ENCODE data around the gene HNRNPU. TPM values are rescaled to one million over a fixed set of nuclear protein-coding genes. Genes with fewer than 3 reads are reported as not detected.

The HNRNPU gene
- 342 TPM for total RNA-seq

GRCh38 chr1:244864253-244865027 lies at the start of gene HNRNPU:
Gene HNRNPU (minus strand): TSS chr1:244864543. CDS start chr1:244864307, 236 bp downstream.
- Histone ChIP-seq H3K27ac (ENCODE audit: low read depth, low read length) (peak within 1 kb of the TSS; percentile 100), H3K4me1 (ENCODE audit: control insufficient read depth in 3 of 3, insufficient read depth in 3 of 3, low read length in 3 of 3) (peaks cover 22 to 39% (median 33%) of the 10 kb centered on the region in 3 donors), H3K36me3 (ENCODE audit: control insufficient read depth in 3 of 3, insufficient read depth in 3 of 3, low read length in 3 of 3) (peaks cover 10 to 21% (median 19%) of the 10 kb centered on the region in 3 donors)

GRCh38 chr1:244913806-244914205 lies 49.5 kb upstream of the HNRNPU start:
- H3K27ac ChIP-seq (ENCODE audit: low read depth, low read length) = no peak overlapping the region
- no peaks in the 10 kb centered on the region for H3K27me3 ChIP-seq (ENCODE audit: control insufficient read depth in 3 of 3, insufficient read depth in 3 of 3, low read length in 3 of 3)
- no peaks in the 10 kb centered on the region for H3K9me3 ChIP-seq (ENCODE audit: control insufficient read depth in 3 of 3, low read length in 3 of 3)
- no peaks in the 10 kb centered on the region for H3K36me3 ChIP-seq (ENCODE audit: control insufficient read depth in 3 of 3, insufficient read depth in 3 of 3, low read length in 3 of 3)
- H3K9ac ChIP-seq (ENCODE audit: low read depth in 1 of 3, low read length in 3 of 3) = no peak overlapping the region
- H3K4me3 ChIP-seq (ENCODE audit: low read length in 3 of 3) = no peak overlapping the region
- H3K4me1 ChIP-seq (ENCODE audit: control insufficient read depth in 3 of 3, insufficient read depth in 3 of 3, low read length in 3 of 3) = peaks cover under 1 to 2% (median under 1%) of the 10 kb centered on the region in 3 donors

More at GRCh38 chr1:244864253-244865027, at the start of gene HNRNPU:
- H3K27me3 ChIP-seq (ENCODE audit: control insufficient read depth in 3 of 3, insufficient read depth in 3 of 3, low read length in 3 of 3) = no peaks in the 10 kb centered on the region
- H3K9ac ChIP-seq (ENCODE audit: low read depth in 1 of 3, low read length in 3 of 3) = peak within 1 kb of the TSS; percentile 100
- H3K9me3 ChIP-seq (ENCODE audit: control insufficient read depth in 3 of 3, low read length in 3 of 3) = no peaks in the 10 kb centered on the region
- H3K4me3 ChIP-seq (ENCODE audit: low read length in 3 of 3) = peak within 1 kb of the TSS; percentile 94 to 97 (median 95)

GRCh38 chr1:244904119-244904518 lies 39.8 kb upstream of the HNRNPU start:
- Histone ChIP-seq H3K4me3 (ENCODE audit: low read length in 3 of 3) (no peak overlapping the region), H3K27me3 (ENCODE audit: control insufficient read depth in 3 of 3, insufficient read depth in 3 of 3, low read length in 3 of 3) (no peaks in the 10 kb centered on the region), H3K9ac (ENCODE audit: low read depth in 1 of 3, low read length in 3 of 3) (no peak overlapping the region), H3K36me3 (ENCODE audit: control insufficient read depth in 3 of 3, insufficient read depth in 3 of 3, low read length in 3 of 3) (no peaks in the 10 kb centered on the region), H3K4me1 (ENCODE audit: control insufficient read depth in 3 of 3, insufficient read depth in 3 of 3, low read length in 3 of 3) (peaks cover 6 to 11% (median 7%) of the 10 kb centered on the region in 3 donors), H3K9me3 (ENCODE audit: control insufficient read depth in 3 of 3, low read length in 3 of 3) (no peaks in the 10 kb centered on the region), H3K27ac (ENCODE audit: low read depth, low read length) (no peak overlapping the region)

GRCh38 chr1:244901400-244902015 lies 37.2 kb upstream of the HNRNPU start:
- Histone ChIP-seq H3K4me3 (ENCODE audit: low read length in 3 of 3) (no peak overlapping the region), H3K9ac (ENCODE audit: low read depth in 1 of 3, low read length in 3 of 3) (no peak overlapping the region), H3K27me3 (ENCODE audit: control insufficient read depth in 3 of 3, insufficient read depth in 3 of 3, low read length in 3 of 3) (no peaks in the 10 kb centered on the region), H3K4me1 (ENCODE audit: control insufficient read depth in 3 of 3, insufficient read depth in 3 of 3, low read length in 3 of 3) (peaks cover 6 to 12% (median 7%) of the 10 kb centered on the region in 3 donors), H3K9me3 (ENCODE audit: control insufficient read depth in 3 of 3, low read length in 3 of 3) (no peaks in the 10 kb centered on the region), H3K36me3 (ENCODE audit: control insufficient read depth in 3 of 3, insufficient read depth in 3 of 3, low read length in 3 of 3) (no peaks in the 10 kb centered on the region), H3K27ac (ENCODE audit: low read depth, low read length) (no peak overlapping the region)

GRCh38 chr1:244897476-244898254 lies 33.3 kb upstream of the HNRNPU start:
- no peaks in the 10 kb centered on the region for H3K36me3 ChIP-seq (ENCODE audit: control insufficient read depth in 3 of 3, insufficient read depth in 3 of 3, low read length in 3 of 3)
- no peaks in the 10 kb centered on the region for H3K9me3 ChIP-seq (ENCODE audit: control insufficient read depth in 3 of 3, low read length in 3 of 3)
- H3K4me1 ChIP-seq (ENCODE audit: control insufficient read depth in 3 of 3, insufficient read depth in 3 of 3, low read length in 3 of 3) = peaks cover 6 to 12% (median 7%) of the 10 kb centered on the region in 3 donors
- H3K4me3 ChIP-seq (ENCODE audit: low read length in 3 of 3) = no peak overlapping the region
- no peak overlapping the region for H3K9ac ChIP-seq (ENCODE audit: low read depth in 1 of 3, low read length in 3 of 3)
- H3K27me3 ChIP-seq (ENCODE audit: control insufficient read depth in 3 of 3, insufficient read depth in 3 of 3, low read length in 3 of 3) = no peaks in the 10 kb centered on the region
- H3K27ac ChIP-seq (ENCODE audit: low read depth, low read length) = no peak overlapping the region

- Histone ChIP-seq H3K9ac (ENCODE audit: low read depth in 1 of 3, low read length in 3 of 3) (no peak overlapping the region), H3K9me3 (ENCODE audit: control insufficient read depth in 3 of 3, low read length in 3 of 3) (no peaks in the 10 kb centered on the region), H3K4me3 (ENCODE audit: low read length in 3 of 3) (no peak overlapping the region), H3K36me3 (ENCODE audit: control insufficient read depth in 3 of 3, insufficient read depth in 3 of 3, low read length in 3 of 3) (no peaks in the 10 kb centered on the region), H3K27me3 (ENCODE audit: control insufficient read depth in 3 of 3, insufficient read depth in 3 of 3, low read length in 3 of 3) (no peaks in the 10 kb centered on the region), H3K27ac (ENCODE audit: low read depth, low read length) (no peak overlapping the region), H3K4me1 (ENCODE audit: control insufficient read depth in 3 of 3, insufficient read depth in 3 of 3, low read length in 3 of 3) (peaks cover 6 to 12% (median 7%) of the 10 kb centered on the region in 3 donors)
Observed at GRCh38 chr1:244896550-244896949, 32.2 kb upstream of the HNRNPU start.

GRCh38 chr1:244893836-244894235 lies 29.5 kb upstream of the HNRNPU start:
- no peaks in the 10 kb centered on the region for H3K9me3 ChIP-seq (ENCODE audit: control insufficient read depth in 3 of 3, low read length in 3 of 3)
- H3K4me1 ChIP-seq (ENCODE audit: control insufficient read depth in 3 of 3, insufficient read depth in 3 of 3, low read length in 3 of 3) = no peaks in the 10 kb centered on the region
- H3K4me3 ChIP-seq (ENCODE audit: low read length in 3 of 3) = no peak overlapping the region
- H3K27ac ChIP-seq (ENCODE audit: low read depth, low read length) = no peak overlapping the region
- no peaks in the 10 kb centered on the region for H3K36me3 ChIP-seq (ENCODE audit: control insufficient read depth in 3 of 3, insufficient read depth in 3 of 3, low read length in 3 of 3)
- no peak overlapping the region for H3K9ac ChIP-seq (ENCODE audit: low read depth in 1 of 3, low read length in 3 of 3)
- H3K27me3 ChIP-seq (ENCODE audit: control insufficient read depth in 3 of 3, insufficient read depth in 3 of 3, low read length in 3 of 3) = no peaks in the 10 kb centered on the region

- Histone ChIP-seq H3K9ac (ENCODE audit: low read depth in 1 of 3, low read length in 3 of 3) (no peak overlapping the region), H3K4me3 (ENCODE audit: low read length in 3 of 3) (no peak overlapping the region), H3K9me3 (ENCODE audit: control insufficient read depth in 3 of 3, low read length in 3 of 3) (no peaks in the 10 kb centered on the region), H3K27ac (ENCODE audit: low read depth, low read length) (no peak overlapping the region), H3K36me3 (ENCODE audit: control insufficient read depth in 3 of 3, insufficient read depth in 3 of 3, low read length in 3 of 3) (no peaks in the 10 kb centered on the region), H3K27me3 (ENCODE audit: control insufficient read depth in 3 of 3, insufficient read depth in 3 of 3, low read length in 3 of 3) (no peaks in the 10 kb centered on the region), H3K4me1 (ENCODE audit: control insufficient read depth in 3 of 3, insufficient read depth in 3 of 3, low read length in 3 of 3) (peaks cover 0 to 2% (median 0%) of the 10 kb centered on the region in 3 donors)
Observed at GRCh38 chr1:244887281-244887680, 22.9 kb upstream of the HNRNPU start.

GRCh38 chr1:244881552-244882280 lies 17.4 kb upstream of the HNRNPU start:
- no peak overlapping the region for H3K9ac ChIP-seq (ENCODE audit: low read depth in 1 of 3, low read length in 3 of 3)

More at GRCh38 chr1:244881552-244882280, 17.4 kb upstream of the HNRNPU start:
- H3K9me3 ChIP-seq (ENCODE audit: control insufficient read depth in 3 of 3, low read length in 3 of 3) = no peaks in the 10 kb centered on the region
- H3K27ac ChIP-seq (ENCODE audit: low read depth, low read length) = no peak overlapping the region
- H3K27me3 ChIP-seq (ENCODE audit: control insufficient read depth in 3 of 3, insufficient read depth in 3 of 3, low read length in 3 of 3) = no peaks in the 10 kb centered on the region
- no peak overlapping the region for H3K4me3 ChIP-seq (ENCODE audit: low read length in 3 of 3)
- H3K36me3 ChIP-seq (ENCODE audit: control insufficient read depth in 3 of 3, insufficient read depth in 3 of 3, low read length in 3 of 3) = no peaks in the 10 kb centered on the region
- H3K4me1 ChIP-seq (ENCODE audit: control insufficient read depth in 3 of 3, insufficient read depth in 3 of 3, low read length in 3 of 3) = peaks cover 0 to 2% (median 0%) of the 10 kb centered on the region in 3 donors
